ENCODE data around the gene SPARCL1.

DNA sequence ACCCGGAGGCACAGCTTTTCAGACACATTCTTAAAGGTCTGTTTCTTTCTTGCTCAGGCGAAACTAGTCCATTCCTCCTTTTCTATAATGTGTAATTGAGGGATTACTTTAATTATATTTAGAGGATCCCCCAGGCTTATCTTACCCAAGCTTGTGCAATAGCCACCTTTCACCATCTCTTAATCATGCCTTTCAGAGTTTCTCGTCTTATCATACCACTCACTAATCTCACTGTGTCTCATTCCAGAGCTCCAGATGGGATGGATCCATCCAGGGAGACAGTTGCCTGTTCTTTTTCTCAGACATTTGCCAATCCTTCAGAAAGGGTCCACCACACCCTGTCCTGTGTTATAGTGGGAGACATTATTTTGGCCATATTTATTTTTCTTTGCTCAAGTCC lies 12.5 kb downstream of the SPARCL1 start:
- TF ChIP-seq HDGF (IDR thresholded peaks at IDR 0.05; ENCODE audit: borderline replicate concordance) (no peak), SUZ12 (IDR thresholded peaks at IDR 0.05) (no peak), BHLHE40 (IDR thresholded peaks at IDR 0.05; ENCODE audit: borderline replicate concordance) (no peak), ELF4 (IDR thresholded peaks at IDR 0.05) (no peak), SP1 (IDR thresholded peaks at IDR 0.05) (no peak), L3MBTL2 (conservative IDR thresholded peaks at IDR 0.05) (no peak), CTBP1 (IDR thresholded peaks at IDR 0.05; ENCODE audit: borderline replicate concordance) (no peak), FOXM1 (IDR thresholded peaks at IDR 0.05; ENCODE audit: borderline replicate concordance) (no peak), ZNF384 (IDR thresholded peaks at IDR 0.05) (no peak), LEF1 (IDR thresholded peaks at IDR 0.05; ENCODE audit: borderline replicate concordance) (no peak)
- TF ChIP-seq, protein P1, sequence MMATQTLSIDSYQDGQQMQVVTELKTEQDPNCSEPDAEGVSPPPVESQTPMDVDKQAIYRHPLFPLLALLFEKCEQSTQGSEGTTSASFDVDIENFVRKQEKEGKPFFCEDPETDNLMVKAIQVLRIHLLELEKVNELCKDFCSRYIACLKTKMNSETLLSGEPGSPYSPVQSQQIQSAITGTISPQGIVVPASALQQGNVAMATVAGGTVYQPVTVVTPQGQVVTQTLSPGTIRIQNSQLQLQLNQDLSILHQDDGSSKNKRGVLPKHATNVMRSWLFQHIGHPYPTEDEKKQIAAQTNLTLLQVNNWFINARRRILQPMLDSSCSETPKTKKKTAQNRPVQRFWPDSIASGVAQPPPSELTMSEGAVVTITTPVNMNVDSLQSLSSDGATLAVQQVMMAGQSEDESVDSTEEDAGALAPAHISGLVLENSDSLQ (IDR thresholded peaks at IDR 0.05) = no peak
